Epithelial cell of prostate (primary cell): ENCODE measurements around the gene FAM187B.

Experiments used
- DNase-seq: peaks from one replicate; pipeline ENCODE4 v3.0.0-alpha.2; 2011; ENCODE audit warnings: low read depth, low spot score
- H3K27ac ChIP-seq: fragments of 450-650 bp; 2 replicates; pipeline ENCODE4 v1.5.1; 2017; ENCODE audit warnings: mild to moderate bottlenecking

Gene FAM187B

DNA sequence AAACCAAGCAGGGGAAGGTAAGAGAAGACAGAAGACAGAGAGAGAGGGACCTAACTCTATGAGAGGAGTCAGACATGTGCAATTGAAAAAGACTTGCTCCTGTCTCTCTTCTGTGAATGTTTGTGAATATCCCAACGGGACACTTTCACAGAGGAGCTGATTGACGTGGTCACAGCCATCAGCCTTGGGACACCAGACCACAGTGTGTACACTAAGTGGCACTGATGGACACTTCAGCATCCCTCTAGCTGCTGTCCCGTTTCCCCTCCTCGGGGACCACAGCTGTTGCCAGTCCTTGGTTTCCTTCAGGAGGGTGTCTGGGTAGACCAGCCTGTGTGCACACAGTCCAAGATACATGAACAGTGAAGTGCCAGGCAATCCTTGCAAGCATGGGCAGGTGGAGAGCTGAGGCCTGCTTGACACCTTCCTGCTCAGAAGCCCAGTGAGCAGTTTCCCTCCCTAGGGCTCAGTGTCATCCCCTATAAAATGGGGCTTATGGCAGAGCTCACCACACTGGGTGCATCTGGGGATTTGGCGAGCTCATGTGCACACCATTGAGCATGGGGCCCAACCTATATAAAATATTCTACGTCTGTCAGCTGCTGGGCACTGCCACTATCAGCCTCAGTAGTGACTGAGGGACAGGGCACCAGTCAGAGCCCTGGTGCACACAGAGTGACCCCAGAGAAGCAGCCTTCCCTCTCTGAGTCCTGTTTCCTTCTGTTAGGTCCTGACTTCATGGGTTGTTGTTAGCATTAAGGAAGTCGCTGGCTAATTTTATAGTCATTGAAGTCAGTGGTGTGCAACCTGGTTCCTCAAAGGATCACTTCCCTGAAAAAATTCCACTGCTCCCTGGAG lies 36.0 kb upstream of the FAM187B start:
- peak overlapping the region; percentile 16 for H3K27ac ChIP-seq
- DNase-seq, result no peak

DNA sequence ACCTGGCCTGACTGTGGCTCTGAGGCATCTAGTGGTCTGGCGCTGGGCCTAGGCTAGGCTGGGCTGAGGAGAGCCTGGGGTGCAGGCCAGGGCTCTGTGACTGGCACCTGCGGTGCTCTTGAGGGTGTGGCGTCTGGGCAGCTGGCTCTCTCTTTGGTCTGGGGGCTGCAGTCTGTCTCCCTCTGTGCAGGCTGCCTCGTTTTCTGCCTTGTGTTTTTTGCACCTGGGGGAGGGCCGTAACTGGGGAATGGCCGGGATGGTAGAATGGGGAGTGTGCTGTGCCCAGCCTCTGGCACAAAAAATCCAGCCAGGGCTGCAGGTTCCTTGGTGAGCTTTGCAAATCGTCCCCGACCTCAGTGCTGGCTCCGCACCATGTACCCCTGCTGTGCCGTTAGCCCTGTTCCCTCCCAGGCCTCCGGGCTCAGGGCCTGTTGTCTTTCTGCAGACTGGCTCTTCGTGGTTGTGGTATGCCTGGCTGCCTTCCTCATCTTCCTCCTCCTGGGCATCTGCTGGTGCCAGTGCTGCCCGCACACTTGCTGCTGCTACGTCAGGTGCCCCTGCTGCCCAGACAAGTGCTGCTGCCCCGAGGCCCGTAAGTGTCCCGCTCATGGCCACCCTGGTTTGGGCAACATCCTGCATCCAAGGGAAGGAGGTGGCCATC lies 33.7 kb upstream of the FAM187B start:
- no peak overlapping the region for H3K27ac ChIP-seq
- DNase-seq, result no peak

DNA sequence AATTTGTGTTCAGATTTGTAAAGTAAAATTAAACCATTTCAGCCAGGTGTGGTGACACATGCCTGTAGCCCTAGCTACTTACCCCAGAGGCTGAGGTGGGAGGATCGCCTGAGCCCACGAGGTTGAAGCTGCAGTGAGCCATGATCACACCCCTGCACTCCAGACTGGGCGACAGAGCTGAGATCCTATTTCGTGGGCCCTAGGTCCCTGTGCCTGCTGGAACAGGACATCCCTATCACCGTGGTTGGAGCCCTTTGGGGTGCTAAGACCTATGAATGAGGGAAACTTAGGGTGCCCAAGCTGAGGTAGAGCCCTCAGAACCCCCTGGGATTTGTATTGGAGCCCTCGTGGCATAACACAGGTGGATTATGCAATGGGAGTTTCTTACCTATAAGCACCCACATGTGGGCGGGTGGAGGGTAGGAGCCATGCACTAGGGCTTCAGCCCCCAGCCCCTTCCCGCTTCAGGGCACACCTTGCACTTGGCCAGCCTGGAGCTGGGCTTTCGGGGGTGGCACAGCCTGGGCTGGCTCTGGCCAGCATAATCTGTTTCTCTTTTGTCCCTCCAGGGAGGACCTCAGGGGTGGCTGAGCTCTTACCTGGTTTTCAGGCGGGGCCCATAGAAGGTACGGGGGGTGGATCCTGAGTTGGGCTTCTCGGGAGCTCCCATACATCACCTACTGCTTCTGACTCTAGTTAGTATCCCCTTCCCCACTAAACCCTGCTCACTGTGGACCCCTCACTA lies 33.0 kb upstream of the FAM187B start:
- H3K27ac ChIP-seq, result no peak overlapping the region
- DNase-seq, result no peak

DNA sequence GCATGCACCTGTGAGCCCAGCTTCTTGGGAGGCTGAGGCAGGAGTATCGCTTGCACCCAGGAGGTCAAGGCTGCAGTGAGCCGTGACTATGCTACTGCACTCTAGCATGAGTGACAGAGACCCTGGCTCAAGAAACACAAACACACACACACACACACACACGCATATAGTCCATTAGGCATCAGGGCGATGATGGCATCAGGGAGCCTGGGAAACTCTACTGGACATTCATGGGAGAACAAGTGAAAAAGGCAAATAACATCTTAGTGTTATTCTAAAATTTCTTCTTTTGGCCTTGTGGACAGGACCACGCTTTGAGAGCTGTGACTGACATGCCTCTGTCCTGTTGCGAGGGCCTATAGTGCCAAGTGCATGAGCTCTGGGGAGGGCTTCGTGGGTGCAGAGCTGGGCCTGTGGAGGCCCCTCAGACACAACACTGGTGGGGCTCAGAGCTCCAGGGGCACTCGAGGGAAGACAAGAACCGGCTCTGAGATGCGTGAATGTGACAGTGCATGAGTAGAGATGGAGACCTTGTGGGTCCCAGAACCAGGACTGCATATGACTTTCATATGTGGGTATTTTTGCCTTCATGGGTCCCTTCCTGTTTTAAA lies 32.3 kb upstream of the FAM187B start:
- no peak overlapping the region for H3K27ac ChIP-seq
- DNase-seq, result no peak

DNA sequence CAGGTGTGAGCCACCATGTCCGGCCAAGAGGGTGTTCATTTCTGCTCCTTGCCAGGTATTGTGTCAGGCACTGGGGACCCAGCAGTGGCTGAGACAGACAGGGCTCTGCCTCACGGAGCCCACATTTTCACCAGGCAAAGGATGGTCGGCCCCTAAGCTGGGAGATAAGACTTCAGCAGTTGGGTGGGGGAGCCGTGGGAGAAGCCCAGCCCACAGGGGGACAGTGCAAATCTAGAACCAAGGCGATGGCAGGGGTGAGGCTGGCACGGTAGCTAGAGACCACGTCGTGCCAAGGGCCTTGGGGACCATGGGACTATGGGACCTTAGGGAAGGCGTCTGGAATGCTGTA lies 28.5 kb upstream of the FAM187B start:
- no peak overlapping the region for H3K27ac ChIP-seq
- DNase-seq, result no peak

DNA sequence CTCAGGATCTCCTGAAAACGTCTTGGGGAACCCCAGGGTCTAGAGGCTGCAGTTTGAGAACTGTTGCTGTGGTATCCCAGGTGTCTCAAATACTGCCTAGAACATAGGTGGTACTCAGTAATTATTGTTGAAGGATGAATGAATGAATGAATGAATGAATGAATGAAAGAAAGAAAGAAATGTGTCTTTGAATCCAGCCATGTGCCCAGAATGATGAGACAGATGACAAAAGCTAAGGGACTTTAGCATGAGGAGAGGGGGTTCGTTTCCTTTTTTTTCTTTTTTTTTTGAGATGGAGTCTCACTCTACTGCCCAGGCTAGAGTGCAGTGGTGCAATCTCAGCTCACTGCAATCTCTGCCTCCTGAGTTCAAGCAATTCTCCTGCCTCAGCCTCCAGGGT lies 28.0 kb upstream of the FAM187B start:
- DNase-seq, result no peak
- no peak overlapping the region for H3K27ac ChIP-seq

DNA sequence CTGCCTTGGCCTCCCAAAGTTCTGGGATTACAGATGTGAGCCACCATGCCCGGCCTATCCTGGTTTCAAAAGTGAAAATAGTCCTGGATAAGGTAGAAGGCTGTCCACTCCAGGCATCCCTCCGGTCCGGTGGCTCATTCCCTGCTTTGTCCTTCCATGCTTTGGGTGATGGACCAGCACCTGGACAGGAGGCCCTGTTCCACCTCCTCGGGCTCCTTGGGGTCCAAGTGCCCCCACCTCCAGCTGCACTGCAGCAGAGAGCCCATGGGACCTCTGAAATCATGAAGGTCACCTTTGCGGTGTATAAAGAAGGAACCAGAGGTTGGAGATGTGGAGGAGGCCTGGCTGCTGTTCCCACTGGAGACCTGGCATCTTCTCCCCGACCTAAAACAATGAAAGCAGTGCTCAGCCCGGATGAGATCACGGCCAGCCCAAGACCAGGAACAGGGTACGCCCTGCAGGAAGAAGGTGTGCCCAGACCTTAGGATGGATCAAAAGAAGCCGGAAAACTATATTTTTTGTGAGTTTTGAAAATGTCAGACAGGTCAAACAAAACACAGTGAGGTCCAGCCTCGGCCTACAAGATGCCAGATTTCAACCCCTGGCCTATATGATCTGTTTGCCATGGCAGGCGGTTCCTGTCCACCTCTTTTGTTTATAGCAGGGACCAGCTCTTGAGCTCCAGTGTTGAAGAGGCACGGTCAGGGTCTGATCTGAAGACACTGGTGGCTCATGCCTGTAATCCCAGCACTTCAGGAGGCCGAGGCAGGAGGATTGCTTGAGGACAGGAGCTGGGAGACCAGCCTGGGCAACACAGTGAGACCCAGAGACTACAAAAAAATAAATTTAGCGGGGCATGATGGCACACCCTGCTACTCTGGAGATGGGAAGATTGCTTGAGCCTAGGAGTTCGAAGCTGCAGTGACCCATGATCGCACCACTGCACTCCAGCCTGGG lies 26.1 kb upstream of the FAM187B start:
- DNase-seq, result no peak

DNA sequence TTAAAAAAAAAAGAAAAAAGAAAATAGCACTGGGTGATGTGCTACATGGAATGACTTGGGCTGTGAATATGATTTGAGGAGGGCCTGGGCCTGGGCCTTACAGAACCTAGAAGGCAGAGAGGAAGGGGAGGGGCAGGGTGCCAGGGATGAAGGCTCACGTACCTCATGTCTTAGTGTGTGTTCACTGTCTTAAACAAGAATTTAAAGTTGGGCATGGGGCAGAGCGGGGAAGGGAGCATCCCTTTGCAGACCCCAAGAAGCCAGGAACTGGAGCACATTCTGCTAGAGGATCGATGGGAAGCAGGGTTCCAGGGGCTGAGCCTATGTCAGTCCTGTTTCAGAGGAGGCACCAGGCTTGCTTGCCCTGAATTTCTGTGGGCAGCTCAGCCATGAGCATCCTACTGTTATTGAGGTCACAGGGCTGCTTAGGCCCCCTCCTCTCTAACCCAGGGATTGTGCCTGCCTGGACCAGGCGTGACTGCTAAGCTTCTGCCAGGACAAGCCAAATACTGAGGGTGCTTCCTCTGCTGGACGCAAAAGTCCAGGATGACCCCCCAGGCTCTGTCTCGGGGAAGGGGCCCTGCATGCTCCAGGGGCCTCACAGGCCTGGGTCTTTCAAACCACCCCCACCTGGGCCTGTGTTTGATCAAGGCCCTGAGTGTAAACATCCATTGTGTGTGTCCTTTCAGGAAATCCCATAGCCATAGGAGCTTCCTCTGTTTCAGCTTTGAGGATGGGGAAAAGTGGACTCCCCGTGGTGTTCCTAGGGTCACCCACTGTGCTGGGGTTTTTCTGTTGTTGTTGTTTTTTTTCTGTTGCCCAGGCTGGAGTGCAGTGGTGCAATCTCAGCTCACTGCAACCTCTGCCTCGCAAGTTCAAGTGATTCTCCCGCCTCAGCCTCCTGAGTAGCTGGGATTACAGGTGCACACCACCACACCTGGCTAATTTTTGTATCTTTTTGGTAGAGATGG lies 25.1 kb upstream of the FAM187B start:
- H3K27ac ChIP-seq, result no peak overlapping the region
- DNase-seq, result no peak

More for the DNA sequence above, 26.1 kb upstream of the FAM187B start:
- no peak overlapping the region for H3K27ac ChIP-seq

DNA sequence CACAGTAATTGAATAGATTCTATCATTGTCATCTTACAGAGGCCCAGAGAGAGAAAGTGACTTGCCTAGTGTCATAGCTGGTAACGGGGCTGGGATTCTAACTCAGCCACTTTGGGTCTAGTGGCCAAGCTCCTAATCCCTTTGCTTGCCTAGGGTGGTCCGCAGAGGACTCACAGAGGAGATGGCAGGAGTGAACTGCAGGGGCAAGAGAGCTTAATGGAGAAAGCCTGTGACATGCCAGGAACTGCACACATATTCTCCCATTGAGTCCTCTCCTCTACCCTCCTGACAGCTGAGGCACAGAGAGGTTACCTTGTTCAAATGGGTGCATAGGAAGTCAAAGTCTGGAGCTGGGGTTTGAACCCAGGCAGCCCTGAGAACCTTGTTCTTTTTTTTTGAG lies 22.9 kb upstream of the FAM187B start:
- DNase-seq, result no peak
- no peak overlapping the region for H3K27ac ChIP-seq

DNA sequence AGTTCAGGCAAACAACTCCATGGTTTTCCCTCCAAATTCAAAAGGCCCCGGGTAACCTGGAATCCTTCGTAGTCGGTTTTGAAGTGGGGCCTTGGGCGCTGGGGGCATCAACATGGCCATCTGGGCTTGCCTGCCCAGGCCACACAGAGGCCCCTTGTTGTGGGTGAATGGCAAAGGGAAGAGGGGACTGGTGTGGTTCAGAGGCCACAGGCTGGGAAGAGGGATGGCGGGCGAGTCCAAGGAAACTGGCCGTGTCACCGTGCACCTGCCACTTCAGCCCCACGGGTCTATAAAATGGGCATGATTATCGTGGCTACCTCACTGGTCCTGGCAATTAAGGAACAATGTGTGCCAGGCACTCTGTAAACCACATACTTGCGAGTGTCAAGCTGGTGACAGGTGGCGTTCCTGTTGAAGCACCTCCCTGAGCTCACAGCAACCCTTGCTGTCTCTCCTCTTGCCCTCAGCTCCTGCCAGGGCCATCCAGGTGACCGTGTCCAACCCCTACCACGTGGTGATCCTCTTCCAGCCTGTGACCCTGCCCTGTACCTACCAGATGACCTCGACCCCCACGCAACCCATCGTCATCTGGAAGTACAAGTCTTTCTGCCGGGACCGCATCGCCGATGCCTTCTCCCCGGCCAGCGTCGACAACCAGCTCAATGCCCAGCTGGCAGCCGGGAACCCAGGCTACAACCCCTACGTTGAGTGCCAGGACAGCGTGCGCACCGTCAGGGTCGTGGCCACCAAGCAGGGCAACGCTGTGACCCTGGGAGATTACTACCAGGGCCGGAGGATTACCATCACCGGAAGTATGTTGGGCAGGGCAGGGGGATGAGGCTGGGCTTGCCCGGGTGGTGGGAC lies 21.5 kb upstream of the FAM187B start:
- H3K27ac ChIP-seq, result peak overlapping the region; percentile 94
- no peak for DNase-seq

DNA sequence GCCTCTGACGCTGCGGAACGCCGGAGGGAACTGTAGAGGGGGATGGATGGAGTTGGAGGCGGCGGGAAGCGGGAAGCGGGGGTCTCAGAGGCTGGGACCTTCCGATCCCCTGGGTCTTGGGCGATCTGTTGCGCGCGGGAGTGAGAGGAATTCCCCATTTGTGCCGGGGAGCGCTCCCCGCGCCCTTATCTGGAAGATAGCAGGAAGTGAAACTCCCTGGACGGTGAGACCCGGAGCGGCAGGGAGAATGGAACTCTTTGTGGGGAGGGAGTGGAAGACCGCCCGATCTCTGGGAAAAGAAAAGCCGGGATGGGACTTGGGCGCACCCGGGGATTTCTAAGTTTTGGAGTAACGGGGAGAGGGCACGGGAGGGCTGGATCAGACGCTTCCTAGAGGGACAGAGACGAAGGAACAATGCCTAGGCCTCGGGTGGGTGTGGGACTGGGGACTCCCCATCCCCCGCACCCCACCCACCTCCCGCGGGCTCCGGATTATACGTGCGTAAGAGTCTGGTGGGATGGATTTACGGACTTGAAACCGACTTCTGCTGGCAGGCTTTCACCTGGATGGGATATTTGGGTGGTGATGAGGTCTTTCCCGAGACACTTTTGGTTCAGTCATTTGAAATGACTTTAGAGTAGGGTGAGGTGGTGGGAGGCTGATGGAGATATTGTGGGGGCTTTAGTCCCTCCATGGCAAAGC lies 20.8 kb upstream of the FAM187B start:
- H3K27ac ChIP-seq, result peak overlapping the region; percentile 94
- DNase-seq, result no peak

DNA sequence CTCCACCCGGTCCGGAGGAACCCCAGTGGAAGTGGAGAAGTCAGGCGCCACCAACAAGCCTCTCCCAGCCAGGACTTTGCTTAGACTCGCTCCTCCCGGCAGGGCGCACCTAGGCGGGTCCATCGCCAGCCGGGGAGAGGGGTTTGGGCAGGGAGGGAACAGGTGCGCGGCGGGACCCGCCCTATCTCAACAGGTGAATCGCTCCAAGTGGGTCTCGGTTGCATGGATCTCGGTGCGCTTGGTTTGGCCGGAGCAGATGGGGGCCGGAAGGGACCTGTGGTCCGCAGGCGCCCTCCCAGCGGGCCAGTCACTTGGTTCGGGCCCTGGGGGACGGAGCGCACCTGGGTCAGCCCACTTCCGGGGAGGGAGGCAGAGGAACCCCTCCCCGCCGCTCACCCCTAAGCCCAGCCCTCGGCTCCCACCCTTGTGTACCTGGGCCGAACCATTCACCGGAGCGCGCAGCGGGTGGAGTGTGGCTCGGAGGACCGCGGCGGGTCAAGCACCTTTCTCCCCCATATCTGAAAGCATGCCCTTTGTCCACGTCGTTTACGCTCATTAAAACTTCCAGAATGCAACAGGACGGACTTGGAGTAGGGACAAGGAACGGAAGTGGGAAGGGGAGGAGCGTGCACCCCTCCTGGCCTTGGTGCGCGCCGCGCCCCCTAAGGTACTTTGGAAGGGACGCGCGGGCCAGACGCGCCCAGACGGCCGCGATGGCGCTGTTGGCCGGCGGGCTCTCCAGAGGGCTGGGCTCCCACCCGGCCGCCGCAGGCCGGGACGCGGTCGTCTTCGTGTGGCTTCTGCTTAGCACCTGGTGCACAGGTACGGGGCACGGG lies 20.0 kb upstream of the FAM187B start, which contains the start of gene LSR:
Gene LSR, plus strand, starts transcription at position 693 of the 836 bp plus-strand sequence. Its CDS starts 21 bp downstream, at position 714.
- peak within 1 kb of the TSS; percentile 94 for H3K27ac ChIP-seq

DNA sequence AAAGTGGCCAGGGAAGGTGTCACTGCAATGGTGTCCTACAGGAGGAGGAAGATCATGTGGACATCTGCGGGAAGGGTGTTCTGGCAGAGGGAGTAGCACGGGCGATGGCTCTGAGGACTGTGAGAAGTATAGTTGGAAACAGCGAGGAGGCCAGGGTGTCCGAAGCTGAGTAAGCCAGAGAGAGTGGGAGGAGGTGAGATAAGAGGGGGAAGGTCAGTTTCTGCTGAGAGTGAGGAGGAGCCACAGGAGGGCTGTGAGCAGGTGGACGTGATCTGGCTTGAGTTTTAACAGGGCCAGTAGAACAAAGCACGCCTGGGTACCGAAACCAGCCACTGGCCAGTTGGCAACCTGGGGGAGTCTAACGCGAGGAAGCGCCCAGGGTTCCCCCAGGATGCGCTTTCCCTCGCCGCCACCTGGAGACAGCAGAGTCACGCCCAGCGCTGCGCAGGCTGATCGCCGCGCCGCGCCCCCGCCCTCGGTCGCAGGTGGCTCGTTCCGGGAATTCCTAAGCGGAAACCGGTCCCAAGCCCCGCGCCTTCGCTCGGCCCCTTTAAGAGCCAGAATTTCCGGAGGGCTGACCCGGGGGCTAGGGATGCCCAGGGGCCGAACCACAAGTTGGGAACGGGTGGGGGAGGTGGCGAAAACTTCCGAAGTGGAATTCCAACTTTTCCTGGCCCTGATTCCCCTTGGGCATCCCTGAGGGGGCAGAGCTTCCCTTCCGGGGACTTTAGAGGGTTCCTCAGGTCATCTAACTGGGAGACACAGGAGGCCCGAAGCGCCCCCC lies 19.2 kb upstream of the FAM187B start:
- peak; percentile 58 for DNase-seq
- H3K27ac ChIP-seq, result peak overlapping the region; percentile 94

More for the DNA sequence above, 20.0 kb upstream of the FAM187B start, which contains the start of gene LSR:
- peak; percentile 80 for DNase-seq

DNA sequence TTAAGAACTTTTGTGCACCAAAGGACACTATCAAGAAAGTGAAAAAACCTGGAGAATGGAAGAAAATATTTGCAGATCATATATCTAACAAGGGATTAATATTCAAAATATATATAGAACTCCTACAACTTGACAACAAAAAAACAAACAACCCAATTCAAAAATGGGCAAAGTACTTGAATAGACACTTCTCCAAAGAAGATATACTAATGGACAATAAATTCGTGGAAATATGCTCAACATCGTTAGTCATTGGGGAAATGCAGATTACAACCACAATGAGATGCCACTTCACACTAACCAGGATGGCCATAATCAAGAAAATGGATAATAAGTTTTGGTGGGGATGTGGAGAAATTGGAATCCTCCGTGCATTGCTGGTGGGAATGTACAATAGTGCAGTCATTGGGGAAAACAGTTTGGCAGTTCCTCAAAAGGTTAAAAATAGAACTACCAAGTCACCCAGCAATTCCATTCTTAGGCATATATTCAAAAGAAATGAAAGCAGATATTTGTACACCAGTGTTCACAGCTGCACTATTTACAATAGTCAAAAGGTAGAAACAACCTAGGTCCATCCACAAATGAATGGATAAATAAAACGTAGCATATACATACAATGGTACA lies 18.0 kb upstream of the FAM187B start:
- no peak for DNase-seq
- peak overlapping the region; percentile 94 for H3K27ac ChIP-seq

DNA sequence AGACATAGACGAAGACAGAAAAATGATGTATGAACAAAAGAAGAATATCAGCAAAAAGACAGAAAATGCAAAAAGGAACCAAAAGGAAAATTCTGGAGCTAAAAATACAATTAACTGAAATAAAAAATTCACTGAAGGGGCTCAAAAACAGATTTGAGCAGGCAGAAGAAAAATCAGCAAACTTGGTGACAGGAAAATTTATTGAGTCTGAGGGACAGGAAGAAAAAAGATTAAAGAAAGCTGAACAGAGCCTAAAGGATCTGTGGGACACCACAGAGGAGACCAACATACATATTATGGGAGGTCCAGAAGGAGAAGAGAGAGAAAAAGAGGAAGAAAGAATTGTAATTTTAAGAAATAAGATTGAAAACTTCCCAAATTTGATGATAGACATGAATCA lies 12.9 kb upstream of the FAM187B start:
- no peak overlapping the region for H3K27ac ChIP-seq
- DNase-seq, result no peak
